Central memory CD4-positive, alpha-beta T cell (primary cell): Measurements from ENCODE around the gene AP5M1.
A peak's percentile ranks its signal among the peaks of the same experiment; 100 is the strongest.
"Not testable (repeated sequence)": the region's sequence is repeated elsewhere in the genome, so short reads cannot be mapped to it uniquely, and the experiment has no call there.

ENCODE experiments used
- DNase-seq: peaks from one replicate; pipeline ENCODE4 v3.0.0; 2022
- total RNA-seq, 3 experiments: gene quantifications; one replicate each; lab custom pipeline; 2026; lab: John Stamatoyannopoulos, UW

Gene AP5M1
- total RNA-seq, result 71.5 to 134 (median 72.2) reads per million in 3 experiments

- peak; percentile 95 for DNase-seq
These were observed at the start of gene AP5M1, which contains the start of gene EXOC5 for GRCh38 chr14:57268161-57269069. AP5M1 (plus strand) TSS chr14:57268971; CDS start chr14:57269315, 344 bp downstream. EXOC5 (minus strand) TSS chr14:57268905; CDS start chr14:57268648, 257 bp downstream.

- no peak for DNase-seq
These were observed 46.8 kb upstream of the AP5M1 start for GRCh38 chr14:57221931-57222330.

GRCh38 chr14:57227083-57227482 is 41.7 kb upstream of the AP5M1 start:
- no peak for DNase-seq

DNA sequence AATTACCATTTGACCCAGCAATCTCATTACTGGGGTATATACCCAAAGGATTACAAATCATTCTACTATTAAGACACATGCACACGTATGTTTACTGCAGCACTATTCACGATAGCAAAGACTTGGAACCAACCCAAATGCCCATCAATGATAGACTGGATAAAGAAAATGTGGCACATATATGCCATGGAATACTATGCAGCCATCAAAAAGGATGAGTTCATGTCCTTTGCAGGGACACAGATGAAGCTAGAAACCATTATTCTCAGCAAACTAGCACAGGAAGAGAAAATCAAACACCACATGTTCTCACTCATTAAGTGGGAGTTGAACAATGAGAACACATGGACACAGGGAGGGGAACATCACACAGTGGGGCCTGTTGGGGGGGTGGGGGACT is 40.5 kb upstream of the AP5M1 start:
- not testable (repeated sequence) for DNase-seq

GRCh38 chr14:57232006-57232405 is 36.8 kb upstream of the AP5M1 start:
- no peak for DNase-seq

GRCh38 chr14:57240115-57240514 is 28.7 kb upstream of the AP5M1 start:
- DNase-seq, result not testable (repeated sequence)

DNA sequence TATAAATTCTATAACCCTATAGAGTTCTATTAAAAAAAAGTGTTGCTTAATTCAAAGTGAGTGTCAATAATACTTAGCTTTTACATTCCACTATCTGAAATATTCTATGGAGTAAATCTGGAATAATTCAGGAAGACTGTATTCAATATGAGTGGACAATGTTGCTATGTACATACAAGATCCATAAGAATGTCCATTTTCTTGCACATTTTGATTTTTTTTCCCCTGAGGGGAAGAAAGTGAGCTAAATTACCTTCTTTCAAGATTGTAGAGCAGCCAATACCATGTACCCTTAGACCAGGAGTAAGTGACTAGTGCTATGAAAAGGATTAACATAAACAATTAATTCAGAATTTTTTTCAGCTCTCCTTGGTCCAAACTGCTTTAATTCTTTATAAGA is 25.5 kb upstream of the AP5M1 start:
- no peak for DNase-seq

GRCh38 chr14:57244106-57244505 is 24.7 kb upstream of the AP5M1 start:
- DNase-seq, result no peak

GRCh38 chr14:57245941-57246340 is 22.8 kb upstream of the AP5M1 start:
- DNase-seq, result no peak

- no peak for DNase-seq
These were observed 21.7 kb upstream of the AP5M1 start for GRCh38 chr14:57246933-57247657.

DNA sequence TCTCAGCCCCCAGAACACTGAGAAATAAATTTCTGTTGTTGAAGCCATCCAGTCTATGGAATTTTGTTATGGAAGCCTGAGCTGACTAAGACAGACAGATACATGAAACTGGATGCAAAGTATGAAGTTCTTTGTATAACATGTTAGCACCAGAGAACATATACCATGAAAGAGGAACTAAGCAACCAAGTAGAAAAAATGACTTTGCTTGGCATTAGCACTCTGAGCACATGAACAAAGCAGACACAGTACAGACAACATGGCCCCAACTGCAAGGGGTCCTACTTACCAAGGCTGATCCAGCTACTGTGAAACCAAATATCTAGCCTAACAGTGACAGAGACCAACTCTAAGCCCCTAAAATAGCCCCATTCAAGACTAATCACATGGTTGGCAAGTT is 13.9 kb upstream of the AP5M1 start:
- DNase-seq, result no peak

DNA sequence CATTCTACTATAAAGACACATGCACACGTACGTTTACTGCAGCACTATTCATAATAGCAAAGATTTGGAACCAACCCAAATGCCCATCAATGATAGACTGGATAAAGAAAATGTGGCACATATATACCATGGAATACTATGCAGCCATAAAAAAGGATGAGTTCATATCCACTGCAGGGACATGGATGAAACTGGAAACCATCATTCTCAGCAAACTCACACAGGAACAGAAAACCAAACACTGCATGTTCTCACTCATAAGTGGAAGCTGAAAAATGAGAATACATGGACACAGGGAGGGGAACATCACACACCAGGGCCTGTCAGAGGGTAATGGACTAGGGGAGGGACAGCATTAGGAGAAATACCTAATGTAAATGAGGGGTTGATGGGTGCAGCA is 10.6 kb upstream of the AP5M1 start:
- DNase-seq, result not testable (repeated sequence)

- no peak for DNase-seq
These were observed 9.1 kb upstream of the AP5M1 start for GRCh38 chr14:57259672-57260071.

- no peak for DNase-seq
These were observed 7.2 kb upstream of the AP5M1 start for GRCh38 chr14:57261604-57262003.

- no peak for DNase-seq
These were observed 6.7 kb upstream of the AP5M1 start for GRCh38 chr14:57262117-57262516.

DNA sequence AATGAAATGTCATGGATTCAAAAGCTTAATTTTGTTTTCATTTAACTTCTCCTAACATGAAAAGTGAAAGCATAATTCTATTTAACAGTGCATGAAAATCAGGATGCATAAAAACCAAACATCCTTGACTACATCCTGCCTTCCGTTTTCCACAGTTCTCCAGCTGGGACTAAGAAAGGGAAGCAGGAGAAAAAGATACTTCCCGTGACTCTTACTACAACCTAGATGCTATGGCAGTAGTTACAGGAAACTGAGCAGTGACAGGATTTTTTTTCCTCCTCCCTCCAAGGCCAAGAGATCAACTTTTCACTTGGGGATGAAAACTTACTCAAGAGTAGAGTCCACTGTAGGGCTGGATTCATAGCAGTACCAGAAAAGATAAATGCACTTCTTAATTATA is 2.7 kb upstream of the AP5M1 start:
- DNase-seq, result no peak

GRCh38 chr14:57273236-57273635 is 4.5 kb downstream of the AP5M1 start:
- no peak for DNase-seq

- no peak for DNase-seq
These were observed 5.8 kb downstream of the AP5M1 start for GRCh38 chr14:57274551-57274950.

- DNase-seq, result no peak
These were observed 6.4 kb downstream of the AP5M1 start for GRCh38 chr14:57275023-57275664.

- no peak for DNase-seq
These were observed 8.3 kb downstream of the AP5M1 start for GRCh38 chr14:57277062-57277461.

DNA sequence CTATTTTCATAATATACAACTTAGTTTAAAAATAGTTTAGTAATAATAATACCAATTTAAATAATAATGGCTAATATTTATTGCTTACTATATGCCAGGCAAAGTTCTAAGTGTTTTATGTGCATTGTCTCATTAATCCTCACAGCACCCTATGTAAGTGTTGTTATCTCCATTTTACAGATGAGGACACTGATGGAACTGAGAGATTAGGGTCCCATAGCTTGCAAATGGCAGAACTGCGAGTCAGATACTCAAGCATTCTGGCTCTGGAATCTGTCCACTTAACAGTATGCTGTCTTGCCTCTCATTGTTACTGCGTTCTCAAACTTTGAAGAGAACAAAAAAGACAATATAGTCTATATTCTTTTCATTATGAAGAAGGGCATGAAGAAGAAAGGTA is 19.0 kb downstream of the AP5M1 start:
- DNase-seq, result no peak

- DNase-seq, result no peak
These were observed 22.0 kb downstream of the AP5M1 start for GRCh38 chr14:57290751-57291150.
